NT2/D1 (cell line): ENCODE data around the gene ZNF292.

ENCODE experiments used
- SUZ12 ChIP-seq: IDR thresholded peaks from 2 replicates; pipeline ENCODE4 v1.6.1; 2011; ENCODE audit not compliant: insufficient read length, insufficient read depth; ENCODE audit errors: extremely low read depth
- YY1 ChIP-seq: IDR thresholded peaks from 2 replicates; pipeline ENCODE4 v1.6.1; 2011; ENCODE audit not compliant: insufficient read length, insufficient read depth

DNA sequence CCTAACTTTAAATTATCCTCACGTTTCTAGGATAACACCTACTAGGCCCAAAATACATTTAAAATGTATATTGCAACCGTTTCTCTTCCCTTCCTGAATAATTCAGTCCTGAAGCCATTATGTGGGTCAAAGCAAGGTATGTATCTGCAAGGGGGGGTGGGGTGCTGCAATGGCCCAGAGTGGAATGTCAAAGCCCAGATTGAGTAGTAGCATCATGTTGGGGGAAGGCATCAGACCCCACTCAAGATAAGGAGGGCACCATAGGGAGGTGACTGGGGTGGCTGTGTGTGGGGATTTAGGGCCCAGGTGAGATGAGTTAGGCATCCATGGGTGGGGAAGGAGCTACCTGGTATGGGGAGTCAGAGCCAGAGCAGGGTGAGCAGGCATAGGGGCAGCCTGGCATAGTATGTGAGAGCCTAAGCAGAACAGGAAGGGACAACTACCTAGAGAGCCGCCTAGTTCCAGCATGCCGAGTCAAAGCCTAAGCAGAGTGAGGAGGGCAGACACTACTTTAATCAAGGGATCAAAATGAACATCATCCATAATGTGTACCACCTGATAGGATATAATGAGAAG lies 48.2 kb downstream of the ZNF292 start:
- TF ChIP-seq SUZ12 (no peak), YY1 (no peak)
